Transverse colon (tissue), 4 donors: Measurements from ENCODE around the gene RPAP3. TPM values are rescaled to one million over a fixed set of nuclear protein-coding genes. Genes with fewer than 3 reads are reported as not detected.

Experiments
- DNase-seq: peaks from one replicate; pipeline ENCODE4 v3.0.0-alpha.2; 2019
- H3K27ac ChIP-seq, 4 donors: fragments of 200-600 bp; sonication (generic); 2 replicates each; pipeline ENCODE4 v1.5.1; 2016 to 2018; ENCODE audit warnings: inconsistent platforms in 4 of 4
- H3K27me3 ChIP-seq: fragments of 200-600 bp; sonication (generic); 2 replicates; pipeline ENCODE4 v1.5.1; 2017; ENCODE audit warnings: inconsistent platforms
- H3K36me3 ChIP-seq, 4 donors: fragments of 200-600 bp; sonication (generic); 2 replicates each; pipeline ENCODE4 v1.5.1; 2017 to 2019; ENCODE audit warnings: inconsistent platforms in 4 of 4
- H3K4me1 ChIP-seq, 4 donors: fragments of 200-600 bp; sonication (generic); 2 replicates each; pipeline ENCODE4 v1.5.1; 2017 to 2020; ENCODE audit warnings: inconsistent platforms in 4 of 4
- H3K4me3 ChIP-seq, 4 donors: fragments of 200-600 bp; sonication (generic); 1 replicate in 1 of 4; 2 replicates in 3 of 4; pipeline versions ENCODE4 v1.5.1 to v1.6.1; 2017 to 2019; ENCODE audit warnings: inconsistent platforms in 4 of 4
- H3K9me3 ChIP-seq, 2 donors: fragments of 200-600 bp; sonication (generic); 2 replicates each; pipeline ENCODE4 v1.5.1; 2017 to 2019; ENCODE audit warnings: inconsistent platforms in 2 of 2
- EP300 ChIP-seq: sonication (generic); formaldehyde crosslinking; IDR thresholded peaks from one replicate; pipeline ENCODE4 v1.6.1; 2017; ENCODE audit warnings: antibody characterized with exemption, low read depth
- POLR2A ChIP-seq: fragments of 450-650 bp; IDR thresholded peaks from one replicate; pipeline ENCODE4 v1.6.1; 2016; ENCODE audit warnings: antibody characterized with exemption, mild to moderate bottlenecking, moderate library complexity
- POLR2AphosphoS5 ChIP-seq, 3 donors: sonication (generic); formaldehyde crosslinking; IDR thresholded peaks; one replicate each; pipeline ENCODE4 v1.6.1; 2016; ENCODE audit warnings: antibody characterized with exemption in 3 of 3
- WGBS, 2 donors: methylation state at CpG; one replicate each; pipeline ENCODE4 v1.1.5; 2018; ENCODE audit warnings: low coverage in 1 of 2; 5-methylcytosine and 5-hydroxymethylcytosine counted together
- in situ Hi-C, 4 donors: fragments of 200-750 bp; cut with MboI; loops; one replicate each; pipeline versions ENCODE4 v1.15.0 to v1.15.1; 2017; ENCODE audit warnings: low sequenced_read_pairs in 3 of 4, low pct_ligation_motif_present in 1 of 4, low pct_unique_long_range_greater_than_20kb in 1 of 4
- intact Hi-C: fragments of 100-400 bp; cut with DNase I; formaldehyde crosslinking; loops from one replicate; pipeline ENCODE4 v1.15.1; 2023; ENCODE audit warnings: low total_unique reads
- total RNA-seq, 4 donors: library from RNA; depleted of rRNA; stranded (reverse); fragments of >200 nt; gene quantifications; one replicate each; pipeline ENCODE4 v1.1.0, GENCODE V29; 2016
- TF ChIP-seq, protein P1 (sequence below), 5 experiments: fragments of 200-600 bp in 3 of 5; fragments of 450-650 bp in 2 of 5; sonication (generic) in 3 of 5; IDR thresholded peaks; 1 replicate in 2 of 5; 2 replicates in 3 of 5; pipeline ENCODE4 v1.5.1; 2016 to 2017; ENCODE audit warnings: antibody characterized with exemption in 5 of 5, inconsistent platforms in 3 of 5, mild to moderate bottlenecking in 2 of 5, moderate library complexity in 1 of 5

Gene RPAP3
- total RNA-seq, 4 donors from 2014 or later, result 8.1 to 16.0 (median 9.3) TPM

- 91% methylated on average over 13 of the region's 14 CpGs; no CpG with 5 or more reads in 1 of the 2 donors for WGBS, 2 donors
- no peak for DNase-seq
- H3K9me3 ChIP-seq, result no peaks in the 10 kb centered on the region
- H3K36me3 ChIP-seq, result no peaks in the 10 kb centered on the region
- intact Hi-C loops, result no loop called here
- no peak overlapping the region for H3K4me3 ChIP-seq
- no peaks in the 10 kb centered on the region for H3K27me3 ChIP-seq
- in situ Hi-C loops, result loop anchor here in 2 of 4 donors (25.0 kb wide), 2 partner anchors 89 to 214 kb away; partner anchors contain the start of gene TMEM106C (in 1 of the 2)
- TF ChIP-seq POLR2A (no peak), EP300 (no peak), POLR2AphosphoS5 (IDR thresholded peaks at IDR 0.05) (no peak)
- TF ChIP-seq, protein P1, sequence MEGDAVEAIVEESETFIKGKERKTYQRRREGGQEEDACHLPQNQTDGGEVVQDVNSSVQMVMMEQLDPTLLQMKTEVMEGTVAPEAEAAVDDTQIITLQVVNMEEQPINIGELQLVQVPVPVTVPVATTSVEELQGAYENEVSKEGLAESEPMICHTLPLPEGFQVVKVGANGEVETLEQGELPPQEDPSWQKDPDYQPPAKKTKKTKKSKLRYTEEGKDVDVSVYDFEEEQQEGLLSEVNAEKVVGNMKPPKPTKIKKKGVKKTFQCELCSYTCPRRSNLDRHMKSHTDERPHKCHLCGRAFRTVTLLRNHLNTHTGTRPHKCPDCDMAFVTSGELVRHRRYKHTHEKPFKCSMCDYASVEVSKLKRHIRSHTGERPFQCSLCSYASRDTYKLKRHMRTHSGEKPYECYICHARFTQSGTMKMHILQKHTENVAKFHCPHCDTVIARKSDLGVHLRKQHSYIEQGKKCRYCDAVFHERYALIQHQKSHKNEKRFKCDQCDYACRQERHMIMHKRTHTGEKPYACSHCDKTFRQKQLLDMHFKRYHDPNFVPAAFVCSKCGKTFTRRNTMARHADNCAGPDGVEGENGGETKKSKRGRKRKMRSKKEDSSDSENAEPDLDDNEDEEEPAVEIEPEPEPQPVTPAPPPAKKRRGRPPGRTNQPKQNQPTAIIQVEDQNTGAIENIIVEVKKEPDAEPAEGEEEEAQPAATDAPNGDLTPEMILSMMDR (IDR thresholded peaks at IDR 0.05), result no peak
- H3K27ac ChIP-seq, result no peak overlapping the region
- peaks cover 0 to 3% (median 0%) of the 10 kb centered on the region in 4 donors for H3K4me1 ChIP-seq
Measured at GRCh38 chr12:47747596-47748506, 42.0 kb upstream of the RPAP3 start.

- in situ Hi-C loops, result loop anchor here in 2 of 4 donors (25.0 kb wide), 2 partner anchors 90 to 215 kb away; partner anchors contain the start of gene TMEM106C (in 1 of the 2)
- intact Hi-C loops, result no loop called here
- Histone ChIP-seq H3K4me3 (no peak overlapping the region), H3K36me3 (no peaks in the 10 kb centered on the region), H3K4me1 (no peaks in the 10 kb centered on the region), H3K9me3 (no peaks in the 10 kb centered on the region), H3K27me3 (no peaks in the 10 kb centered on the region), H3K27ac (peak overlapping the region in 1 of 4 donors; percentile 12)
- no peak for DNase-seq
- 40 to 64% methylated on average over 2 to 4 of the region's 4 CpGs for WGBS, 2 donors
- TF ChIP-seq POLR2AphosphoS5 (IDR thresholded peaks at IDR 0.05), result no peak
- TF ChIP-seq POLR2A, result no peak
- TF ChIP-seq EP300, result no peak
Measured at GRCh38 chr12:47747126-47747525, 41.3 kb upstream of the RPAP3 start.

DNA sequence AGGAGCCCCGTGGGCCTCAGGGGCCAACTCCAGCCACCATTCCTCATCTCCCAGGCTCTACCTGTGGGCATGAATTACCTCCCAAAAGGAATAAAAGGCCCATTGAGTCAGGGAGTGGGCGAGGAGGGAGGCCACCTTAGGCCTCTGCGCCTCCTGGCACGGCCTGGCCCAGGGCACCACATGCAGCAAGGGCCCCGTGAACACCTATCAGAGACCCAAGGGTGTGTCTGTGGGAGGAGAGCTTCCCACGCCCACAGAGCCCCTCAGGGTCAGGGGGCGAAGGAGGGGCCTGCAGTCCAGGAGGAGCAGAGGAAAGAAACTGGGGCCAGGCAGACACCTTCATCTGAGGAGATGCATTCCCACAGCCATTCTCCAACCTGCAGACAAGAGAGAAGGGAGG, 40.7 kb upstream of the RPAP3 start:
- Histone ChIP-seq H3K9me3 (no peaks in the 10 kb centered on the region), H3K27ac (peak overlapping the region in 1 of 4 donors; percentile 12), H3K36me3 (no peaks in the 10 kb centered on the region), H3K4me1 (peaks cover 0 to 4% (median 3%) of the 10 kb centered on the region in 4 donors), H3K27me3 (no peaks in the 10 kb centered on the region), H3K4me3 (no peak overlapping the region)
- TF ChIP-seq EP300 (no peak), POLR2AphosphoS5 (IDR thresholded peaks at IDR 0.05) (no peak), POLR2A (no peak)
- TF ChIP-seq, protein P1 (IDR thresholded peaks at IDR 0.05), result no peak
- in situ Hi-C loops, result loop anchor here in 2 of 4 donors (25.0 kb wide), 2 partner anchors 91 to 216 kb away; partner anchors contain the start of gene TMEM106C (in 1 of the 2)
- intact Hi-C loops, result no loop called here
- no peak for DNase-seq
- 76% methylated on average over 6 of the region's 7 CpGs; no CpG with 5 or more reads in 1 of the 2 donors for WGBS, 2 donors

DNA sequence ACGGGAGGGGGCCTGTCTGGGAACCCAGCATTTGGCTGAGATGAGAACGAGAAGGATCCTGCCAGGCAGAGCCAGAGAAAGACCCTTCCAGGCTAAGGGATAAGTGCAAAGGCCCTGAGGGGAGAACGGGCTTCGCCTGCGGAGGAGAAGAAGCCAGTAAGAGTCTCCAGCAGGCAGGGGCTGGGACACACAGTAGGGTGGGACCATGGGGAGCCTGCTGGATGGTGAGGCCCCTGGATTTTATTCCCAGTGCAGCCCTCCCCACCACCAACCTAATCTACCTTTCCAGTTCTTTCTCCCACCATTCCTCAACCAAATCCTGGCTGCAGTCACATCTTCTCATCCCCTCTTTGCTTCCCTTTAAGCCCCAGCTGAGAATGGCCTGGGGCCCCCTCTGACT, 40.2 kb upstream of the RPAP3 start:
- H3K4me3 ChIP-seq, result no peak overlapping the region
- no peaks in the 10 kb centered on the region for H3K27me3 ChIP-seq
- peaks cover 0 to 9% (median 7%) of the 10 kb centered on the region in 4 donors for H3K4me1 ChIP-seq
- in situ Hi-C loops, result loop anchor here in 2 of 4 donors (25.0 kb wide), 2 partner anchors 91 to 216 kb away; partner anchors contain the start of gene TMEM106C (in 1 of the 2)
- DNase-seq, result no peak
- intact Hi-C loops, result no loop called here
- TF ChIP-seq POLR2AphosphoS5 (IDR thresholded peaks at IDR 0.05) (no peak), POLR2A (no peak), EP300 (no peak)
- TF ChIP-seq, protein P1 (IDR thresholded peaks at IDR 0.05), result no peak
- no peaks in the 10 kb centered on the region for H3K9me3 ChIP-seq
- 83 to 87% methylated on average over 1 to 5 of the region's 5 CpGs for WGBS, 2 donors
- H3K27ac ChIP-seq, result no peak overlapping the region
- H3K36me3 ChIP-seq, result no peaks in the 10 kb centered on the region
